IPS-11a (cell line): ENCODE data around the gene CAMK1D.

ENCODE experiments used
- H3K4me3 ChIP-seq: one replicate; pipeline ENCODE4 v1.5.1; 2013; ENCODE audit warnings: low read depth, low read length, control low read depth

The CAMK1D gene

GRCh38 chr10:12397941-12398340, 48.6 kb downstream of the CAMK1D start:
- H3K4me3 ChIP-seq = no peak overlapping the region

GRCh38 chr10:12400266-12400931, 51.1 kb downstream of the CAMK1D start:
- H3K4me3 ChIP-seq = no peak overlapping the region

- no peak overlapping the region for H3K4me3 ChIP-seq
Measured at GRCh38 chr10:12401466-12401865, 52.1 kb downstream of the CAMK1D start.

- H3K4me3 ChIP-seq = no peak overlapping the region
Measured at GRCh38 chr10:12403119-12403518, 53.8 kb downstream of the CAMK1D start.

GRCh38 chr10:12405342-12406320, 56.3 kb downstream of the CAMK1D start:
- no peak overlapping the region for H3K4me3 ChIP-seq

- H3K4me3 ChIP-seq = no peak overlapping the region
Measured at GRCh38 chr10:12406764-12407400, 57.5 kb downstream of the CAMK1D start.

GRCh38 chr10:12408472-12408871, 59.1 kb downstream of the CAMK1D start:
- H3K4me3 ChIP-seq = no peak overlapping the region

GRCh38 chr10:12409161-12409560, 59.8 kb downstream of the CAMK1D start:
- H3K4me3 ChIP-seq = no peak overlapping the region

GRCh38 chr10:12409613-12410012, 60.3 kb downstream of the CAMK1D start:
- H3K4me3 ChIP-seq = no peak overlapping the region

- H3K4me3 ChIP-seq = no peak overlapping the region
Measured at GRCh38 chr10:12412666-12413368, 63.5 kb downstream of the CAMK1D start.

GRCh38 chr10:12413369-12413711, 64.0 kb downstream of the CAMK1D start:
- no peak overlapping the region for H3K4me3 ChIP-seq

- no peak overlapping the region for H3K4me3 ChIP-seq
Measured at GRCh38 chr10:12414278-12414989, 65.1 kb downstream of the CAMK1D start.

GRCh38 chr10:12416344-12417050, 67.2 kb downstream of the CAMK1D start:
- no peak overlapping the region for H3K4me3 ChIP-seq

- no peak overlapping the region for H3K4me3 ChIP-seq
Measured at GRCh38 chr10:12417331-12417730, 68.0 kb downstream of the CAMK1D start.

- H3K4me3 ChIP-seq = no peak overlapping the region
Measured at GRCh38 chr10:12418000-12418399, 68.7 kb downstream of the CAMK1D start.

- no peak overlapping the region for H3K4me3 ChIP-seq
Measured at GRCh38 chr10:12418725-12419261, 69.4 kb downstream of the CAMK1D start.

GRCh38 chr10:12419262-12419847, 70.0 kb downstream of the CAMK1D start:
- H3K4me3 ChIP-seq = no peak overlapping the region

- no peak overlapping the region for H3K4me3 ChIP-seq
Measured at GRCh38 chr10:12420530-12421120, 71.3 kb downstream of the CAMK1D start.

GRCh38 chr10:12422189-12422588, 72.8 kb downstream of the CAMK1D start:
- no peak overlapping the region for H3K4me3 ChIP-seq
